ENCODE results near the gene DLG4. TPM values are rescaled to one million over a fixed set of nuclear protein-coding genes. Genes with fewer than 3 reads are reported as not detected.
"Not testable (repeated sequence)": the region's sequence is repeated elsewhere in the genome, so short reads cannot be mapped to it uniquely, and the experiment has no call there.

The DLG4 gene
- total RNA-seq, 1 donor from 2014 or later = 9.6 TPM

GRCh38 chr17:7173687-7174602 lies 45.7 kb downstream of the DLG4 start:
- intact Hi-C loops (cut with micrococcal nuclease) = no loop called here

GRCh38 chr17:7172522-7173191 lies 47.0 kb downstream of the DLG4 start:
- intact Hi-C loops (cut with micrococcal nuclease) = not testable (repeated sequence)

- intact Hi-C loops (cut with micrococcal nuclease) = not testable (repeated sequence)
Observed at GRCh38 chr17:7169565-7169908, 50.1 kb downstream of the DLG4 start.

- intact Hi-C loops (cut with micrococcal nuclease) = not testable (repeated sequence)
Observed at GRCh38 chr17:7168841-7169564, 50.6 kb downstream of the DLG4 start.

GRCh38 chr17:7167832-7168231 lies 51.8 kb downstream of the DLG4 start:
- intact Hi-C loops (cut with micrococcal nuclease) = no loop called here

- intact Hi-C loops (cut with micrococcal nuclease) = no loop called here
Observed at GRCh38 chr17:7166873-7167272, 52.8 kb downstream of the DLG4 start.

- intact Hi-C loops (cut with micrococcal nuclease) = not testable (repeated sequence)
Observed at GRCh38 chr17:7159571-7159970, 60.1 kb downstream of the DLG4 start.

- intact Hi-C loops (cut with micrococcal nuclease) = not testable (repeated sequence)
Observed at GRCh38 chr17:7158424-7158823, 61.2 kb downstream of the DLG4 start.

GRCh38 chr17:7156342-7156940 lies 63.2 kb downstream of the DLG4 start:
- intact Hi-C loops (cut with micrococcal nuclease) = no loop called here

GRCh38 chr17:7147772-7148171 lies 71.9 kb downstream of the DLG4 start:
- intact Hi-C loops (cut with micrococcal nuclease) = no loop called here

GRCh38 chr17:7146115-7146514 lies 73.5 kb downstream of the DLG4 start:
- intact Hi-C loops (cut with micrococcal nuclease) = no loop called here

- intact Hi-C loops (cut with micrococcal nuclease) = no loop called here
Observed at GRCh38 chr17:7144213-7144612, 75.4 kb downstream of the DLG4 start.

- intact Hi-C loops (cut with micrococcal nuclease) = no loop called here
Observed at GRCh38 chr17:7141824-7142223, 77.8 kb downstream of the DLG4 start.

- intact Hi-C loops (cut with micrococcal nuclease) = no loop called here
Observed at GRCh38 chr17:7139400-7139799, 80.2 kb downstream of the DLG4 start.

GRCh38 chr17:7138800-7139381 lies 80.7 kb downstream of the DLG4 start:
- intact Hi-C loops (cut with micrococcal nuclease) = no loop called here

GRCh38 chr17:7137171-7137943 lies 82.3 kb downstream of the DLG4 start:
- intact Hi-C loops (cut with micrococcal nuclease) = no loop called here

All from T-helper 2 cell treated with Interferon-gamma antibody and Interleukin-4, amounts not matched to agents 100 ng/mL and 5 ng/mL, for 36 hours (primary cell).